BJ (cell line): Measurements from ENCODE around the gene TRIM9. TPM values are rescaled to one million over a fixed set of nuclear protein-coding genes. Genes with fewer than 3 reads are reported as not detected.

ENCODE experiments used
- CTCF ChIA-PET: fragments of 350-600 bp; formaldehyde crosslinking; extraction: SDS; loops from one replicate; lab custom pipeline; 2021; ENCODE audit warnings: antibody characterized with exemption, inconsistent platforms; lab: Yijun Ruan, JAX
- POLR2A ChIA-PET: fragments of 300-600 bp; sonication (Branson Sonifier 250); formaldehyde crosslinking; extraction: SDS; loops from one replicate; lab custom pipeline; 2021; ENCODE audit warnings: antibody characterized with exemption; lab: Charles Lee
- DNase-seq: peaks from one replicate; pipeline ENCODE4 v3.0.0-alpha.2; 2011; ENCODE audit warnings: low read depth
- H3K27me3 ChIP-seq: 2 replicates; pipeline ENCODE4 v1.6.0; 2011; ENCODE audit warnings: low read length; ENCODE audit not compliant: control insufficient read depth, insufficient read depth
- H3K36me3 ChIP-seq: 2 replicates; pipeline ENCODE4 v1.5.1; 2011; ENCODE audit warnings: low read length; ENCODE audit not compliant: control insufficient read depth, insufficient read depth
- H3K4me3 ChIP-seq: 2 replicates; pipeline ENCODE4 v1.5.1; 2011; ENCODE audit warnings: low read depth, mild to moderate bottlenecking, control low read depth, low read length
- polyA plus RNA-seq: library from polyadenylated mRNA; depleted of rRNA; stranded (reverse); fragments of >200 nt; gene quantifications from 2 replicates; pipeline ENCODE4 v1.2.3, GENCODE V29; 2011
- TF ChIP-seq, protein P1 (sequence below): IDR thresholded peaks from 2 replicates; pipeline ENCODE4 v1.5.1; 2011; ENCODE audit warnings: low read depth, mild to moderate bottlenecking, control low read depth, inconsistent platforms, low read length, moderate library complexity; ENCODE audit not compliant: insufficient read depth

TRIM9 gene
- polyA plus RNA-seq, 1 experiment, result 0.02 TPM

DNA sequence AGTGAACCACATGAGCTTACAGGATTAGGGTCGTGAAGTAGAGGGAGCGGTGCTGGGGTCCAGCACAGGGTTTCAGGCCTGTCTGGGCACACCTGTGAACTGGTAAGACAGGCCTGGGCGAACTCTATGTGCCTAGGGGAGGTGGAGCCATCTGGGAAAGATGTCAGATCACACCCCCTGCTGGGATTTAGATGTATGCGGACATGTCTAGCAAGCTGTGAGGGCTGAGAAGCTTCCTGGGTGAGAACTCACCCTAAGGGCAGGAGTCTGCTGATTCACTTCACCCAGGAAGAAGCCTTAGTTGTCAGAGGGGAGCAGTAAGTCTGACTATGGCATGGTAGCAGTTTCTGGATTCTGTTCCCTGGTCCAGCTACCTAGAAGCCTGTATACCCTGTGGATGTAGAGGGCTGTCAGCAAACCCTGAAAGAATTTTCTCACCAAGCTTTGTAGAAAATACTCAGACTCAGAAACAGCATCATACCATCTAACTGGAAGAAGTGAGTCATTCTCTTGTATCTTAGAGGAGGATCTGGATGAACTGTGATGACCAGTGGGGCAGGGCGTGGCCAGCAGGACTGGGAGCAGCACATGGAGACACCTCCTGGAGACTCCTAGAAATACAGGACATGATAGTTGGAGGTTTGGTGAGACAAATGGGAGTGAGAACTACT lies 139.4 kb downstream of the TRIM9 start:
- Histone ChIP-seq H3K36me3 (no peaks in the 10 kb centered on the region), H3K4me3 (no peak overlapping the region), H3K27me3 (no peaks in the 10 kb centered on the region)
- ChIA-PET CTCF (interaction anchor here (0.5 to 3.4 kb wide), 12 partner anchors 9 to 285 kb away, joined by 3 to 21 read pairs (median 4); partner anchors contain the start of genes PYGL and TMX1), POLR2A (no interaction called here)
- TF ChIP-seq, protein P1, sequence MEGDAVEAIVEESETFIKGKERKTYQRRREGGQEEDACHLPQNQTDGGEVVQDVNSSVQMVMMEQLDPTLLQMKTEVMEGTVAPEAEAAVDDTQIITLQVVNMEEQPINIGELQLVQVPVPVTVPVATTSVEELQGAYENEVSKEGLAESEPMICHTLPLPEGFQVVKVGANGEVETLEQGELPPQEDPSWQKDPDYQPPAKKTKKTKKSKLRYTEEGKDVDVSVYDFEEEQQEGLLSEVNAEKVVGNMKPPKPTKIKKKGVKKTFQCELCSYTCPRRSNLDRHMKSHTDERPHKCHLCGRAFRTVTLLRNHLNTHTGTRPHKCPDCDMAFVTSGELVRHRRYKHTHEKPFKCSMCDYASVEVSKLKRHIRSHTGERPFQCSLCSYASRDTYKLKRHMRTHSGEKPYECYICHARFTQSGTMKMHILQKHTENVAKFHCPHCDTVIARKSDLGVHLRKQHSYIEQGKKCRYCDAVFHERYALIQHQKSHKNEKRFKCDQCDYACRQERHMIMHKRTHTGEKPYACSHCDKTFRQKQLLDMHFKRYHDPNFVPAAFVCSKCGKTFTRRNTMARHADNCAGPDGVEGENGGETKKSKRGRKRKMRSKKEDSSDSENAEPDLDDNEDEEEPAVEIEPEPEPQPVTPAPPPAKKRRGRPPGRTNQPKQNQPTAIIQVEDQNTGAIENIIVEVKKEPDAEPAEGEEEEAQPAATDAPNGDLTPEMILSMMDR, result peak; percentile 73
- peak; percentile 80 for DNase-seq

DNA sequence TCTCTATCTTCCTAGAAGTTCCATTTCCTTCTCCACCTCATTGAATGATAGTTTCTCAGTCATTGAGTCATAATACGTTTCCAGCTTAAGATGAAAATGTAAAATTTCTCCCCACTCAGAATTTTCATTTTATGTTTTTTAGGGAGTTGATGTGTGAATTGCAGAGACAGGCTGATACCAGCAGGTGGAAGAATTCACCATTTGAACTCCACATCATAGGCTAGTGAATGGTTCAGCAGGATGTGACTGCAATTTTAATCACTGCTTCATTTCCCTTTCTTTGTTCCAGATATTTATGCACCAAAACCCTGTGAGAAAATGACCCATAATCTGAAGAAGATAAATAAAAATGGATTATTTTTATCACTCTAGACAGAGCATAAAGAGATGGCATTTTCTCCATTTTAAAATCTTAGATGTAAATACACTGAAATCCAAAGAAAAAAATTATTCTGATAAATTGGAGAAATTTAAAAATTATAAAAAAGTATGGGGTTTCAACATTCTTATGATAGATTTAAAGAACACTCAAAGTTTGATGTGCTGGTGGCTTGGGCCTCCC lies 140.0 kb downstream of the TRIM9 start:
- Histone ChIP-seq H3K36me3 (no peaks in the 10 kb centered on the region), H3K4me3 (no peak overlapping the region), H3K27me3 (no peaks in the 10 kb centered on the region)
- ChIA-PET CTCF (interaction anchor here (0.5 to 3.4 kb wide), 12 partner anchors 8 to 286 kb away, joined by 3 to 21 read pairs (median 4); partner anchors contain the start of genes PYGL and TMX1), POLR2A (no interaction called here)
- TF ChIP-seq, protein P1, result peak; percentile 70
- no peak for DNase-seq

DNA sequence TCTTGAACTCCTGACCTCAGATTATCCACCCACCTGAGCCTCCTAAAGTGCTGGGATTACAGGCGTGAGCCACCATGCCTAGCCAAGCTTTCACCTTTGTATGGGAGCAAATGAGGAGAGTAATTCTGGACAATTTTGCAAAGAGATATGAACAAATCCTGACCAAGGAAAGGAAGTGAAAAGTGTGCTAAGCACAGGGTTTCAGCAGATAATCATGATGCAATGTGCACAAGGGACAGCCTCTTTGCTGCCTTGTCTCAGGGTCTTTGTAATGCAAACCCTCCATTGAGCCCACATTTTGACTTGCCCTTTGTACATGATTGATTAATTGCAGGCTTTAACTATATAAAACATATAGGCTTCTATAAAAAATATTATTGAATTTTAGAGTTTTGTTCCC lies 141.4 kb downstream of the TRIM9 start:
- no peak for DNase-seq
- POLR2A ChIA-PET, result no interaction called here
- Histone ChIP-seq H3K27me3 (no peaks in the 10 kb centered on the region), H3K36me3 (no peaks in the 10 kb centered on the region), H3K4me3 (no peak overlapping the region)
- CTCF ChIA-PET, result interaction anchor here (0.9 to 3.4 kb wide), 6 partner anchors 9 to 826 kb away, joined by 3 to 13 read pairs (median 3); partner anchors contain the start of genes PYGL and TRIM9
- TF ChIP-seq, protein P1, result no peak

DNA sequence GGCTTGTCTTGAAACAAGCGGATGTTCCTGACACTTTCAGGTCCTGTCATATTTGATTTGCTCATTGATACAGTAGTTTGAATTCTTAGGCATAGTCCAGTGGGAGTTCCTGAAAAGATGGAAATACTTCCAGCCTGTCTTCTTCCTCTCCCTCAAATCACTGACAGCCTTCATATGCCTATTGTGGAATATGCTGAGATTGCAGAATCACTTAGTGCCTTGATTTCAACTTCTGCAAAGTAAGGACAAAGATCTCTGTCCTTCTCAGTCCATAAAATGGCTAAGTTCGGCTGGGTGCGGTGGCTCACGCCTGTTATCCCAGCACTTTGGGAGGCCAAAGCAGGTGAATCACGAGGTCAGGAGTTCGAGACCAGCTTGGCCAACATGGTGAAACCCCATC lies 143.9 kb downstream of the TRIM9 start:
- no peaks in the 10 kb centered on the region for H3K36me3 ChIP-seq
- TF ChIP-seq, protein P1, result no peak
- ChIA-PET CTCF (no interaction called here), POLR2A (no interaction called here)
- H3K4me3 ChIP-seq, result no peak overlapping the region
- no peak for DNase-seq
- no peaks in the 10 kb centered on the region for H3K27me3 ChIP-seq

DNA sequence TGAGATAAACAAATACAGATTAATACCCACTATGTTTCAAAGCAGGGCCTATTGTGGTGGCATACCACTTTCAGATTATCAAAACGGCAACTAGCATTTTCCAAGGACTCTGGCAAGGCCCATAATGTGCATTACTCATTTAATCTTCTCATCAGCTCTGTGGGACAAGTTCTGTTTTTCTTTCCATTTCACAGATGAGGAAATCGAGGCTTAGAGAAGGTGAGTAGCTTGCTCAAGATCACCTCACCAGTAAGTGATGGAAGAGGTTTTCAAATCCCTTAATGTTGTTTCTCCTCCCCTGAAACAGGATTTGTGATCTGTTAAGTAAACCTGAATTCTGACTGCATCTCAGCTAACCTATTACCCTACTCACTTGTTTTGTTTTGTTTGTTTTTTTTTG lies 146.7 kb downstream of the TRIM9 start:
- TF ChIP-seq, protein P1, result no peak
- DNase-seq, result no peak
- ChIA-PET CTCF (no interaction called here), POLR2A (no interaction called here)
- Histone ChIP-seq H3K27me3 (no peaks in the 10 kb centered on the region), H3K4me3 (no peak overlapping the region), H3K36me3 (no peaks in the 10 kb centered on the region)
